A549 (cell line): ENCODE data around the gene LXN. TPM values are rescaled to one million over a fixed set of nuclear protein-coding genes. Genes with fewer than 3 reads are reported as not detected.

Source experiments
- ATAC-seq, 2 experiments: fragments of 200-7000 bp in 1 of 2; fragments of >200 bp in 1 of 2; cut with Nextera tagmentation in 1 of 2; cut with Tn5 transposase in 1 of 2; 3 replicates each; pipeline versions ENCODE4 v1.8.0 to v1.9.1; 2018 to 2020; ENCODE audit warnings: mild to moderate bottlenecking in 1 of 2, moderate library complexity in 1 of 2
- CTCF ChIA-PET: fragments of 300-600 bp; sonication (Branson Sonifier 250); formaldehyde crosslinking; extraction: SDS; loops from one replicate; lab custom pipeline; 2021; ENCODE audit warnings: antibody characterized with exemption, inconsistent platforms; lab: Yijun Ruan, JAX
- POLR2A ChIA-PET: fragments of 350-600 bp; formaldehyde crosslinking; extraction: SDS; loops from one replicate; lab custom pipeline; 2021; ENCODE audit warnings: antibody characterized with exemption, inconsistent platforms; lab: Yijun Ruan, JAX
- DNase-seq, 2 experiments: peaks; one replicate each; pipeline versions ENCODE4 v3.0.0 to v3.0.0-alpha.2; 2011 to 2016; ENCODE audit warnings: low read depth in 1 of 2, low spot score in 1 of 2
- FAIRE-seq: peaks from 2 replicates; lab custom pipeline; 2011; peaks lifted over from hg19 to GRCh38; lab: Jason Lieb, UNC
- H3K27ac ChIP-seq, 2 experiments: fragments of >200 bp; sonication (Bioruptor Twin); formaldehyde crosslinking; 3 replicates each; pipeline ENCODE4 v1.5.1; 2016 to 2017
- H3K4me1 ChIP-seq: fragments of >200 bp; sonication (Bioruptor Twin); formaldehyde crosslinking; 3 replicates; pipeline ENCODE4 v1.6.1; 2016
- H3K4me2 ChIP-seq: fragments of >200 bp; sonication (Bioruptor Twin); formaldehyde crosslinking; 3 replicates; pipeline ENCODE4 v1.6.1; 2016
- H3K4me3 ChIP-seq: fragments of >200 bp; sonication (Bioruptor Twin); formaldehyde crosslinking; 3 replicates; pipeline ENCODE4 v1.5.1; 2016
- H3K9me3 ChIP-seq: fragments of >200 bp; sonication (Bioruptor Twin); formaldehyde crosslinking; 3 replicates; pipeline ENCODE4 v1.6.1; 2016
- ATOH8 ChIP-seq: fragments of 250-450 bp; sonication (Bioruptor Pico); IDR thresholded peaks from 2 replicates; pipeline ENCODE4 v1.5.0; 2020; ENCODE audit warnings: low read depth, mild to moderate bottlenecking, moderate library complexity
- BCL3 ChIP-seq: fragments of >200 bp; sonication (Bioruptor Twin); formaldehyde crosslinking; IDR thresholded peaks from 3 replicates; pipeline ENCODE4 v1.6.1; 2016
- CEBPB ChIP-seq, 2 experiments: fragments of >200 bp in 1 of 2; sonication (Bioruptor Twin) in 1 of 2; formaldehyde crosslinking in 1 of 2; IDR thresholded peaks; 2 replicates each; pipeline ENCODE4 v1.6.1; 2012 to 2016
- CHD2 ChIP-seq: fragments of 150-350 bp; IDR thresholded peaks from 2 replicates; pipeline ENCODE4 v1.6.1; 2014; ENCODE audit warnings: low read length; ENCODE audit not compliant: partially characterized antibody
- EHF ChIP-seq: fragments of 250-450 bp; sonication (Bioruptor Pico); IDR thresholded peaks from 2 replicates; pipeline ENCODE4 v1.5.0; 2020; ENCODE audit warnings: mild to moderate bottlenecking
- EHMT2 ChIP-seq: fragments of 200-600 bp; sonication (generic); IDR thresholded peaks from 2 replicates; pipeline ENCODE4 v1.6.1; 2016; ENCODE audit warnings: antibody characterized with exemption, low read depth, mild to moderate bottlenecking, moderate library complexity
- ESRRA ChIP-seq: fragments of 150-350 bp; IDR thresholded peaks from 2 replicates; pipeline ENCODE4 v1.6.1; 2014; ENCODE audit warnings: mild to moderate bottlenecking, low read length, borderline replicate concordance
- MAFK ChIP-seq: fragments of 450-650 bp; IDR thresholded peaks from 2 replicates; pipeline ENCODE4 v1.6.1; 2014; ENCODE audit not compliant: partially characterized antibody
- NFE2L2 ChIP-seq: fragments of 150-350 bp; conservative IDR thresholded peaks from 2 replicates; pipeline ENCODE4 v1.6.1; 2014; ENCODE audit warnings: low read length
- PHF8 ChIP-seq: fragments of 200-600 bp; sonication (generic); IDR thresholded peaks from 2 replicates; pipeline ENCODE4 v1.6.1; 2016; ENCODE audit warnings: low read depth, mild to moderate bottlenecking, antibody characterized with exemption, moderate library complexity, borderline replicate concordance
- POLR2A ChIP-seq: IDR thresholded peaks from 2 replicates; pipeline ENCODE4 v1.6.1; 2012; ENCODE audit warnings: mild to moderate bottlenecking, low read length
- POLR2AphosphoS2 ChIP-seq: conservative IDR thresholded peaks from 2 replicates; pipeline ENCODE4 v1.6.1; 2012; ENCODE audit warnings: low read length, improper control_type of control experiment, inconsistent platforms
- RAD21 ChIP-seq, 2 experiments: fragments of >200 bp in 1 of 2; sonication (Bioruptor Twin) in 1 of 2; formaldehyde crosslinking in 1 of 2; IDR thresholded peaks in 1 of 2; conservative IDR thresholded peaks in 1 of 2; 2 replicates in 1 of 2; 3 replicates in 1 of 2; pipeline ENCODE4 v1.6.1; 2012 to 2018; ENCODE audit warnings: inconsistent platforms in 1 of 2
- RCOR1 ChIP-seq: fragments of 150-350 bp; IDR thresholded peaks from 2 replicates; pipeline ENCODE4 v1.6.1; 2014; ENCODE audit warnings: antibody characterized with exemption, low read length, low read depth
- REST ChIP-seq: fragments of 200-600 bp; sonication (generic); IDR thresholded peaks from 2 replicates; pipeline ENCODE4 v1.6.1; 2016; ENCODE audit warnings: antibody characterized with exemption, mild to moderate bottlenecking, moderate library complexity
- RNF2 ChIP-seq: fragments of 200-600 bp; sonication (generic); IDR thresholded peaks from 2 replicates; pipeline ENCODE4 v1.6.1; 2016; ENCODE audit warnings: low read depth, mild to moderate bottlenecking, antibody characterized with exemption, moderate library complexity, borderline replicate concordance
- SMC3 ChIP-seq: fragments of >200 bp; sonication (Bioruptor Twin); formaldehyde crosslinking; IDR thresholded peaks from 3 replicates; pipeline ENCODE4 v1.6.1; 2018; ENCODE audit warnings: inconsistent platforms
- SREBF2 ChIP-seq: fragments of 450-650 bp; IDR thresholded peaks from 2 replicates; pipeline ENCODE4 v1.6.1; 2014; ENCODE audit warnings: mild to moderate bottlenecking, moderate library complexity
- TFCP2L1 ChIP-seq: fragments of 250-450 bp; sonication (Bioruptor Pico); IDR thresholded peaks from 2 replicates; pipeline ENCODE4 v1.5.0; 2021; ENCODE audit warnings: mild to moderate bottlenecking
- TP53 ChIP-seq: fragments of 250-450 bp; sonication (Bioruptor Pico); IDR thresholded peaks from 2 replicates; pipeline ENCODE4 v1.5.0; 2021; ENCODE audit warnings: mild to moderate bottlenecking, moderate library complexity
- WGBS: methylation state at CpG from one replicate; pipeline ENCODE4 v1.1.6; 2017; ENCODE audit errors: missing lambda C conversion rate; 5-methylcytosine and 5-hydroxymethylcytosine counted together
- polyA minus RNA-seq: library from RNA; depleted of rRNA, polyadenylated mRNA; stranded (reverse); fragments of >200 nt; gene quantifications from 2 replicates; pipeline ENCODE4 v1.2.3, GENCODE V29; 2011; rRNA and poly(A)+ RNA removed
- polyA plus RNA-seq, 4 experiments: library from polyadenylated mRNA; depleted of rRNA in 3 of 4; stranded (reverse); fragments of >200 nt; fragmentation: RNase III in 1 of 4; extraction: RNeasy Plus Mini Kit Qiagen cat#74134 plus additional on column Dnase treatment in 1 of 4; gene quantifications; 2 replicates in 3 of 4; 3 replicates in 1 of 4; pipeline ENCODE4 v1.2.3, GENCODE V29; 2011 to 2017
- TF ChIP-seq, protein P1 (sequence below): fragments of >200 bp; sonication (Bioruptor Twin); formaldehyde crosslinking; IDR thresholded peaks from 3 replicates; pipeline ENCODE4 v1.5.1; 2016
- TF ChIP-seq, protein P2 (sequence below): IDR thresholded peaks from 2 replicates; pipeline ENCODE4 v1.6.1; 2012

The LXN gene, protein sequence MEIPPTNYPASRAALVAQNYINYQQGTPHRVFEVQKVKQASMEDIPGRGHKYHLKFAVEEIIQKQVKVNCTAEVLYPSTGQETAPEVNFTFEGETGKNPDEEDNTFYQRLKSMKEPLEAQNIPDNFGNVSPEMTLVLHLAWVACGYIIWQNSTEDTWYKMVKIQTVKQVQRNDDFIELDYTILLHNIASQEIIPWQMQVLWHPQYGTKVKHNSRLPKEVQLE
- polyA plus RNA-seq (2011; rRNA removed) (131 and 135 TPM in 2 replicates), polyA plus RNA-seq (2017; fragmentation: RNase III; extraction: RNeasy Plus Mini Kit Qiagen cat#74134 plus additional on column Dnase treatment) (36.5 to 51.8 TPM (median 37.9 TPM) in 3 replicates), polyA minus RNA-seq (20.4 and 31.8 TPM in 2 replicates)
- polyA plus RNA-seq (2012; cell fraction: cytosol; rRNA removed) = 40.2 and 45.0 TPM in 2 replicates
- 18.5 and 19.1 TPM in 2 replicates for polyA plus RNA-seq (2012; cell fraction: nucleus; rRNA removed)

DNA sequence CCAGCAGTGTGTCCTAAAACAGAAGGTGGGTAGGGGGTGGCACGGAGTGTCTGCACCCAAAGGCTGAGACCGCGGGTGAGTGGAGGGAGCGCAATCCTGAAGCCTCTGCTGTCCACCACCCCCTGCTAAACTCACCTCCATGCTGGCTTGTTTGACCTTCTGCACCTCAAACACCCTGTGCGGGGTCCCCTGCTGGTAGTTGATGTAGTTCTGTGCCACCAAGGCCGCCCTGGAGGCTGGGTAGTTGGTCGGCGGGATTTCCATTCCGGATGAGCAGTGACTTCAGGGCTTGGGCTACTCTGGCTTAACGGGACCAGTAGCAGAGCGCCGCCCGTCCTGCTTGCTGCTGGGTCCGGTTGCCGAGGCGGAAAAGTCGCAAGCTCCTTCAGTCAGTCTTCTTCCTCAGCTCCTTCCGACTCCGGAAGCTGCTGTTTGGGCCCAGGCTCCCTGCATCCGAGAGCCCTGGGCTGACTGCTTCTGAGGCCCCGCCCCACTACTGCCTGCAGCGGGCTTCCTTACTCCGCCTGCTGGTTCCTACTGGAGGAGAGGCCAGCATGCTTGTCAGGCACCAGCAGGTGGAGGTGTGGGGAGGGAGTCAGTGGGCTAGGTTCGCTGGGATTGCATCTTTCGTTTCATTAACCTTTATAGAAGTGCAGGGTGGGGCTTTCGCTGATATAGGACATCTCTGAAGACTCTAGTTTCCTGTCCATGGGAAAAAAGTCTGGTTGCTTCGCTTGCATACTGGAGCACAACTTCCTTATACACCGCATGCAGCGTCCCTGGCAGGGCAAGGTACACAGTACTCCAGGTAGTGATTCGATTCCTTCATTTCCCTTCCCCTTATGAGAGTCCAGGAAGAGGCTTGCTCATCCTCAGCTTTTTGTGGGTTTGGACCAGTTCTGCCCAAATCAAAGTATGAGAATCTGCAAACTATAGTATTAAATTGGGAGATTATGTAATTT lies at the start of gene LXN:
TSS of gene LXN (minus strand) at position 434 of the 962 bp plus-strand sequence. CDS start at position 264, 170 bp downstream.
- peak; percentile 100 for ATAC-seq
- peak within 1 kb of the TSS; percentile 58 for H3K4me3 ChIP-seq
- H3K4me1 ChIP-seq = peaks cover 18% of the 10 kb centered on the region
- no peaks in the 10 kb centered on the region for H3K9me3 ChIP-seq
- DNase-seq = peak; percentile 89 to 96
- 16% methylated on average over 26 of the region's 30 CpGs for WGBS
- POLR2A ChIA-PET = interaction anchor here (0.5 to 1.0 kb wide), 2 partner anchors 51 to 1184 kb away, joined by 3 read pairs; no protein-coding TSS in a partner anchor
- peak; percentile 60 to 61; a peak in 4 of 5 replicates for TF ChIP-seq RAD21 (conservative IDR thresholded peaks at IDR 0.05 in 1 of 2, IDR thresholded peaks at IDR 0.05 in 1 of 2)
- TF ChIP-seq, protein P1, sequence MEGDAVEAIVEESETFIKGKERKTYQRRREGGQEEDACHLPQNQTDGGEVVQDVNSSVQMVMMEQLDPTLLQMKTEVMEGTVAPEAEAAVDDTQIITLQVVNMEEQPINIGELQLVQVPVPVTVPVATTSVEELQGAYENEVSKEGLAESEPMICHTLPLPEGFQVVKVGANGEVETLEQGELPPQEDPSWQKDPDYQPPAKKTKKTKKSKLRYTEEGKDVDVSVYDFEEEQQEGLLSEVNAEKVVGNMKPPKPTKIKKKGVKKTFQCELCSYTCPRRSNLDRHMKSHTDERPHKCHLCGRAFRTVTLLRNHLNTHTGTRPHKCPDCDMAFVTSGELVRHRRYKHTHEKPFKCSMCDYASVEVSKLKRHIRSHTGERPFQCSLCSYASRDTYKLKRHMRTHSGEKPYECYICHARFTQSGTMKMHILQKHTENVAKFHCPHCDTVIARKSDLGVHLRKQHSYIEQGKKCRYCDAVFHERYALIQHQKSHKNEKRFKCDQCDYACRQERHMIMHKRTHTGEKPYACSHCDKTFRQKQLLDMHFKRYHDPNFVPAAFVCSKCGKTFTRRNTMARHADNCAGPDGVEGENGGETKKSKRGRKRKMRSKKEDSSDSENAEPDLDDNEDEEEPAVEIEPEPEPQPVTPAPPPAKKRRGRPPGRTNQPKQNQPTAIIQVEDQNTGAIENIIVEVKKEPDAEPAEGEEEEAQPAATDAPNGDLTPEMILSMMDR = peak; percentile 66
- TF ChIP-seq REST = no peak
- TF ChIP-seq ESRRA = no peak
- TF ChIP-seq POLR2A = peak; percentile 64
- peak; percentile 64; the same call in 1 of the 2 replicates for TF ChIP-seq PHF8
- no peak for TF ChIP-seq RNF2
- no peak for TF ChIP-seq MAFK
- TF ChIP-seq NFE2L2 = no peak
- no peak for TF ChIP-seq ATOH8 (CRISPR knock-in tag)
- no peak for TF ChIP-seq TP53
- no peak for TF ChIP-seq TFCP2L1 (CRISPR knock-in tag)
- no peak for TF ChIP-seq EHF
- peak; percentile 75 for TF ChIP-seq SMC3
- no peak for TF ChIP-seq SREBF2
- TF ChIP-seq, protein P2, sequence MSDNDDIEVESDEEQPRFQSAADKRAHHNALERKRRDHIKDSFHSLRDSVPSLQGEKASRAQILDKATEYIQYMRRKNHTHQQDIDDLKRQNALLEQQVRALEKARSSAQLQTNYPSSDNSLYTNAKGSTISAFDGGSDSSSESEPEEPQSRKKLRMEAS = peak; percentile 55
- TF ChIP-seq BCL3 = 0 out of 3 replicates have a peak, but pooled peaks have one; percentile 28
- TF ChIP-seq EHMT2 = no peak
- TF ChIP-seq CHD2 = peak; percentile 15
- no peak for TF ChIP-seq CEBPB (IDR thresholded peaks at IDR 0.05)
- TF ChIP-seq RCOR1 = no peak
- TF ChIP-seq POLR2AphosphoS2 = no peak
- CTCF ChIA-PET = interaction anchor here (0.6 to 2.7 kb wide), 24 partner anchors 10 to 132 kb away, joined by 3 to 27 read pairs (median 4); partner anchors contain the start of gene GFM1
- FAIRE-seq = peak; percentile 28
- peak within 1 kb of the TSS; percentile 88 for H3K4me2 ChIP-seq
- peak within 1 kb of the TSS; percentile 82 to 90 for H3K27ac ChIP-seq
